Liver (tissue), 9 donors: ENCODE data around the gene ZCCHC9. TPM values are rescaled to one million over a fixed set of nuclear protein-coding genes. Genes with fewer than 3 reads are reported as not detected.
"Not testable (repeated sequence)": the region's sequence is repeated elsewhere in the genome, so short reads cannot be mapped to it uniquely, and the experiment has no call there.

Source experiments
- DNase-seq: peaks from one replicate; pipeline ENCODE4 v3.0.0-alpha.2; 2017; ENCODE audit warnings: low spot score
- H3K27ac ChIP-seq, 2 donors: one replicate each; pipeline ENCODE4 v1.7.0; 2013; ENCODE audit warnings: inconsistent platforms in 2 of 2, low read length in 2 of 2, control low read depth in 1 of 2, low read depth in 1 of 2, mild to moderate bottlenecking in 1 of 2
- H3K27me3 ChIP-seq, 4 donors: one replicate each; pipeline versions ENCODE4 v1.6.1 to v1.7.0; 2013; ENCODE audit warnings: low read length in 3 of 4, inconsistent platforms in 1 of 4, mild to moderate bottlenecking in 1 of 4, moderate library complexity in 1 of 4; ENCODE audit not compliant: control insufficient read depth in 4 of 4, insufficient read depth in 4 of 4
- H3K36me3 ChIP-seq, 4 donors: one replicate each; pipeline versions ENCODE4 v1.6.1 to v1.7.0; 2013; ENCODE audit warnings: low read length in 3 of 4, mild to moderate bottlenecking in 3 of 4, low read depth in 1 of 4, moderate library complexity in 1 of 4; ENCODE audit not compliant: control insufficient read depth in 4 of 4, insufficient read depth in 3 of 4
- H3K4me1 ChIP-seq, 4 donors: one replicate each; pipeline versions ENCODE4 v1.6.1 to v1.7.0; 2013; ENCODE audit warnings: low read length in 3 of 4, mild to moderate bottlenecking in 3 of 4, moderate library complexity in 1 of 4; ENCODE audit not compliant: control insufficient read depth in 4 of 4, insufficient read depth in 4 of 4
- H3K4me3 ChIP-seq, 3 donors: one replicate each; pipeline versions ENCODE4 v1.6.1 to v1.7.0; 2013; ENCODE audit warnings: low read length in 3 of 3, control low read depth in 1 of 3, low read depth in 1 of 3, mild to moderate bottlenecking in 1 of 3
- H3K9ac ChIP-seq, 2 donors: one replicate each; pipeline ENCODE4 v1.7.0; 2013; ENCODE audit warnings: low read length in 2 of 2, mild to moderate bottlenecking in 2 of 2, moderate library complexity in 2 of 2, control low read depth in 1 of 2, low read depth in 1 of 2
- H3K9me3 ChIP-seq, 4 donors: one replicate each; pipeline versions ENCODE4 v1.6.1 to v1.7.0; 2013; ENCODE audit warnings: low read length in 3 of 4; ENCODE audit not compliant: control insufficient read depth in 4 of 4
- ATF3 ChIP-seq: IDR thresholded peaks from 2 replicates; pipeline ENCODE4 v1.6.1; 2016; ENCODE audit warnings: antibody characterized with exemption
- CTCF ChIP-seq: fragments of 150-350 bp; IDR thresholded peaks from 2 replicates; pipeline ENCODE4 v1.5.1; 2017; ENCODE audit warnings: improper control_type of control experiment, low read depth, low read length; ENCODE audit not compliant: missing input control
- FOXA2 ChIP-seq: IDR thresholded peaks from 2 replicates; pipeline ENCODE4 v1.6.1; 2016; ENCODE audit warnings: antibody characterized with exemption
- GABPA ChIP-seq, 2 donors: IDR thresholded peaks in 1 of 2; conservative IDR thresholded peaks in 1 of 2; 2 replicates each; pipeline ENCODE4 v1.6.1; 2016; ENCODE audit warnings: antibody characterized with exemption in 2 of 2, mild to moderate bottlenecking in 1 of 2, moderate library complexity in 1 of 2
- HNF4A ChIP-seq, 2 donors: conservative IDR thresholded peaks; 2 replicates each; pipeline ENCODE4 v1.6.1; 2016; ENCODE audit warnings: antibody characterized with exemption in 2 of 2, mild to moderate bottlenecking in 2 of 2
- NR2F2 ChIP-seq: IDR thresholded peaks from 2 replicates; pipeline ENCODE4 v1.6.1; 2016; ENCODE audit warnings: antibody characterized with exemption
- RAD21 ChIP-seq, 2 donors: IDR thresholded peaks; 2 replicates each; pipeline ENCODE4 v1.6.1; 2016; ENCODE audit warnings: antibody characterized with exemption in 2 of 2, mild to moderate bottlenecking in 2 of 2
- REST ChIP-seq: IDR thresholded peaks from 2 replicates; pipeline ENCODE4 v1.6.1; 2016; ENCODE audit warnings: antibody characterized with exemption, mild to moderate bottlenecking
- SP1 ChIP-seq: IDR thresholded peaks from 2 replicates; pipeline ENCODE4 v1.6.1; 2018; ENCODE audit warnings: antibody characterized with exemption, mild to moderate bottlenecking
- TAF1 ChIP-seq: conservative IDR thresholded peaks from 2 replicates; pipeline ENCODE4 v1.6.1; 2016; ENCODE audit warnings: antibody characterized with exemption, mild to moderate bottlenecking
- WGBS: extraction: QIAGEN DNeasy Blood & Tissue Kit; methylation state at CpG from one replicate; pipeline ENCODE4 v1.1.7; 2013; 5-methylcytosine and 5-hydroxymethylcytosine counted together
- polyA plus RNA-seq, 2 donors: library from polyadenylated mRNA; stranded (reverse) in 1 of 2; unstranded in 1 of 2; fragments of 200-250 nt in 1 of 2; fragments of >200 nt in 1 of 2; fragmentation: Nextera tagmentation in 1 of 2; extraction: Ambion mirVana in 1 of 2; gene quantifications; one replicate each; pipeline versions ENCODE4 v1.2.1 to v1.2.3, GENCODE V29; 2013 to 2015
- total RNA-seq, 2 donors: library from RNA; depleted of rRNA; stranded (reverse); fragments of >200 nt; gene quantifications; one replicate each; pipeline ENCODE4 v1.2.3, GENCODE V29; 2014
- TF ChIP-seq, protein P1 (sequence below): IDR thresholded peaks from 2 replicates; pipeline ENCODE4 v1.6.1; 2016; ENCODE audit warnings: antibody characterized with exemption
- TF ChIP-seq, protein P2 (sequence below): IDR thresholded peaks from 2 replicates; pipeline ENCODE4 v1.6.1; 2016; ENCODE audit warnings: antibody characterized with exemption
- donor health status: healthy.
- donor health status: healthy.
- donor health status: healthy.
- donor health status: healthy.
- donor health status: healthy.

The ZCCHC9 gene
- total and polyA plus RNA-seq, 4 donors, result 13.5 to 19.9 (median 19.0) TPM

DNA sequence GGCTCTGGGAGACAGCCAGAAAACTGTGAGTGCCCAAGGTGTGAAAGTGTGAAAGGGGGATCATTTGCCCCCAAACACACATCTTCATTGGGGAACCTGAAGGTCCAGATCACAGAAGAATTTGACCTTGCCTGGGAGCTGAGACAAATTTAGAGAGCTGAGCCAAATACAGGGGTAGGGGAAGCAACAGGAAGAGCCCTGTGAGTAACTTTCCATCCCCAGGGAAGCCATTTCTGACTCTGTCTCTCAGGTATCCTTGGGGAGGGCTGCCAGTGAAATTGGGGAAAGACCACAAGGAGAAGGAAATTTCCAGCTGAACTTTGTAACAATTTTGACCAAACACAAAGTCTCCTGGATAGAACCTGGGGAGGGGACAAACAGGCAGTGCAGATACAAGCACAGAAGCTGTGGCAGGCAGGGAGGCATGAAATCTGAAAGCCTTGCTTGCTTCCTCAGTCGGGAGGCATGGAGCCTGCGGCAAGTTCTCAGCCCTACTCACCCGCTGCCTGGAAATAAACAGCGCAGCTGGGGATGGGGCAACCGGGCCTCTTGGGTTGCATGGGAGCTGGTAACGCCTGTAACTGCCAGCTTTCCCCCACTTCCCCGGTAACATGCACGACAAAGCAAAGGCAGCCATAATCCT lies 31.5 kb upstream of the ZCCHC9 start (continued):
- no peak for TF ChIP-seq REST
- no peak for TF ChIP-seq CTCF
- no peak for TF ChIP-seq SP1
- TF ChIP-seq, protein P1, sequence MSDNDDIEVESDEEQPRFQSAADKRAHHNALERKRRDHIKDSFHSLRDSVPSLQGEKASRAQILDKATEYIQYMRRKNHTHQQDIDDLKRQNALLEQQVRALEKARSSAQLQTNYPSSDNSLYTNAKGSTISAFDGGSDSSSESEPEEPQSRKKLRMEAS, result no peak
- no peak for TF ChIP-seq ATF3
- TF ChIP-seq TAF1, result no peak

DNA sequence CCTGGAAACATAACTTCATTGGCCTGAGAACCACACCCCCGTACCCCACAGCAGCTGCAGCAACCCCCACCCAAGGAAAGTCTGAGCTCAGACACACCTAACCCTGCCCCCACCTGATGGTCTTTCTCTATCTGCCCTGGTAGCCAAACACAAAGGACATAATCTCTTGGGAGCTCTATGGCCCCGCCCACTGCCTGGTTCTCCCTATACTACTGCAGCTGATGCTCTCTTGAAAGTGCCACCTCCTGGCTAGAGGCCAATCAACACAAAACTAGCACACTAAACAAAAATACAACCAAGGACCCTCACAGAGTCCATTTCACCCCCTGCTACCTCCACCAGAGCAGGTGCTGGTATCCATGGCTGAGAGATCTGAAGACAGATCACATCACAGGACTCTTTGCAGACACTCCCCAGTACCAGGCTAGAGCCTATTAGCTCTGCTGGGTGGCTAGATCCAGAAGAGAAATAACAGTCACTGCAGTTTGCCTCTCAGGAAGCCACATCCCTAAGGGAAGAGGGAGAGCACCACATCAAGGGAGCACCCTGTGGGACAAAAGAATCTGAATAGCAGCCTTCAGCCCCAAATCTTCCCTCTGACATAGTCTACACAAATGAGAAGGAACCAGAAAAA lies 30.9 kb upstream of the ZCCHC9 start:
- not testable (repeated sequence) for H3K36me3 ChIP-seq

DNA sequence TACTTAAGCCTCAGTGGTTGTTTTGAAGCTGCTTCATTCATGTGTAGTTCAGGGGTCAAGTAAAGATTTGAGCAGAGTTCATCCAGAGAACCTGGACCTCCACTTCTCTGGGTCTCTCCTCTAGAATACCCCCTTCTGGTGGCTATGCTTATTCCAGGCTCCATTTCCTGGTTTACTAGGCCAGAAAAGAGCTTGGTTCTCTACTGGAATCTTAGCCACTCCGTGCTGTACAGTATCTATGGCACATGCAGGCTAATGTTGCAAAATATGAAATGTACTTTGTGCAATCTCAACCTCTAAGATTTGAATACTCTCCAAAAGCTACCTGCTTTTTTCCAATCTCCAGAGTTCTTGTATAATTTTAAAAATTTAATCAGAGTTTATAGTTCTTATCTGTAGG lies 17.4 kb upstream of the ZCCHC9 start:
- 42% methylated on average over 1 of the region's 1 CpG for WGBS
- H3K27ac ChIP-seq, result no peak overlapping the region
- no peak for DNase-seq
- peaks cover 0 to 6% (median 0%) of the 10 kb centered on the region in 4 donors for H3K36me3 ChIP-seq
- no peaks in the 10 kb centered on the region for H3K27me3 ChIP-seq
- H3K4me3 ChIP-seq, result no peak overlapping the region
- TF ChIP-seq HNF4A (conservative IDR thresholded peaks at IDR 0.05) (no peak), GABPA (IDR thresholded peaks at IDR 0.05 in 1 of 2, conservative IDR thresholded peaks at IDR 0.05 in 1 of 2) (no peak), RAD21 (IDR thresholded peaks at IDR 0.05) (no peak), FOXA2 (no peak), NR2F2 (no peak), CTCF (no peak), TAF1 (no peak), ATF3 (no peak)
- TF ChIP-seq, protein P2, sequence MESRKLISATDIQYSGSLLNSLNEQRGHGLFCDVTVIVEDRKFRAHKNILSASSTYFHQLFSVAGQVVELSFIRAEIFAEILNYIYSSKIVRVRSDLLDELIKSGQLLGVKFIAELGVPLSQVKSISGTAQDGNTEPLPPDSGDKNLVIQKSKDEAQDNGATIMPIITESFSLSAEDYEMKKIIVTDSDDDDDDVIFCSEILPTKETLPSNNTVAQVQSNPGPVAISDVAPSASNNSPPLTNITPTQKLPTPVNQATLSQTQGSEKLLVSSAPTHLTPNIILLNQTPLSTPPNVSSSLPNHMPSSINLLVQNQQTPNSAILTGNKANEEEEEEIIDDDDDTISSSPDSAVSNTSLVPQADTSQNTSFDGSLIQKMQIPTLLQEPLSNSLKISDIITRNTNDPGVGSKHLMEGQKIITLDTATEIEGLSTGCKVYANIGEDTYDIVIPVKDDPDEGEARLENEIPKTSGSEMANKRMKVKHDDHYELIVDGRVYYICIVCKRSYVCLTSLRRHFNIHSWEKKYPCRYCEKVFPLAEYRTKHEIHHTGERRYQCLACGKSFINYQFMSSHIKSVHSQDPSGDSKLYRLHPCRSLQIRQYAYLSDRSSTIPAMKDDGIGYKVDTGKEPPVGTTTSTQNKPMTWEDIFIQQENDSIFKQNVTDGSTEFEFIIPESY, result no peak
- TF ChIP-seq, protein P1, result no peak
- H3K4me1 ChIP-seq, result peaks cover 0 to 2% (median 0%) of the 10 kb centered on the region in 4 donors
- no peaks in the 10 kb centered on the region for H3K9me3 ChIP-seq
- no peak overlapping the region for H3K9ac ChIP-seq

More for the DNA sequence above, 30.9 kb upstream of the ZCCHC9 start:
- H3K27me3 ChIP-seq, H3K4me3 ChIP-seq, H3K9ac ChIP-seq, H3K9me3 ChIP-seq, DNase-seq, H3K27ac ChIP-seq, H3K4me1 ChIP-seq: not testable (repeated sequence)
- 95% methylated on average over 2 of the region's 2 CpGs for WGBS
